SK-N-SH treated with all-trans-retinoic acid at 6 μM for 48 hours (cell line): ENCODE data around the gene HOXD8.

Experiments
- ATAC-seq: fragments of 200-7000 bp; cut with Tn5 transposase; 3 replicates; pipeline ENCODE4 v1.9.1; 2020; ENCODE audit warnings: mild to moderate bottlenecking, moderate library complexity
- ARNTL ChIP-seq: fragments of 450-650 bp; formaldehyde crosslinking; IDR thresholded peaks from 2 replicates; pipeline ENCODE4 v1.5.0; 2020; ENCODE audit warnings: low read depth, mild to moderate bottlenecking, moderate library complexity, borderline replicate concordance
- BACH2 ChIP-seq: fragments of 250-450 bp; sonication (Bioruptor Pico); IDR thresholded peaks from 2 replicates; pipeline ENCODE4 v1.9.0; 2021; ENCODE audit warnings: mild to moderate bottlenecking, borderline replicate concordance
- CSDC2 ChIP-seq: fragments of 250-450 bp; sonication (Bioruptor Pico); IDR thresholded peaks from 2 replicates; pipeline ENCODE4 v1.5.0; 2020; ENCODE audit warnings: mild to moderate bottlenecking, moderate library complexity
- ESRRG ChIP-seq: fragments of 250-450 bp; sonication (Bioruptor Pico); IDR thresholded peaks from 2 replicates; pipeline ENCODE4 v1.6.1; 2021; ENCODE audit warnings: mild to moderate bottlenecking
- GLIS3 ChIP-seq: fragments of 250-450 bp; sonication (Bioruptor Pico); IDR thresholded peaks from 2 replicates; pipeline ENCODE4 v1.5.0; 2020; ENCODE audit warnings: mild to moderate bottlenecking, moderate library complexity
- PPARA ChIP-seq: fragments of 250-450 bp; sonication (Bioruptor Pico); IDR thresholded peaks from 2 replicates; pipeline ENCODE4 v1.5.0; 2020; ENCODE audit warnings: mild to moderate bottlenecking, borderline replicate concordance
- RARB ChIP-seq: fragments of 250-450 bp; sonication (Bioruptor Pico); IDR thresholded peaks from 2 replicates; pipeline ENCODE4 v1.8.0; 2021; ENCODE audit warnings: mild to moderate bottlenecking, moderate library complexity
- SNAI2 ChIP-seq: fragments of 250-450 bp; sonication (Bioruptor Pico); IDR thresholded peaks from 2 replicates; pipeline ENCODE4 v1.5.0; 2020; ENCODE audit warnings: mild to moderate bottlenecking, moderate library complexity
- TCF4 ChIP-seq: fragments of 250-450 bp; sonication (Bioruptor Pico); IDR thresholded peaks from 2 replicates; pipeline ENCODE4 v1.8.0; 2021; ENCODE audit warnings: mild to moderate bottlenecking, moderate library complexity, borderline replicate concordance
- TOX ChIP-seq: fragments of 250-450 bp; sonication (Bioruptor Pico); IDR thresholded peaks from 2 replicates; pipeline ENCODE4 v1.8.0; 2021; ENCODE audit warnings: mild to moderate bottlenecking, moderate library complexity, borderline replicate concordance
- ZC3H10 ChIP-seq: fragments of 250-450 bp; sonication (Bioruptor Pico); IDR thresholded peaks from 2 replicates; pipeline ENCODE4 v1.5.1; 2021; ENCODE audit warnings: mild to moderate bottlenecking, moderate library complexity
- ZFP3 ChIP-seq: fragments of 250-450 bp; sonication (Bioruptor Pico); IDR thresholded peaks from 2 replicates; pipeline ENCODE4 v1.5.0; 2020; ENCODE audit warnings: mild to moderate bottlenecking, moderate library complexity
- ZFP30 ChIP-seq: fragments of 450-650 bp; formaldehyde crosslinking; IDR thresholded peaks from 2 replicates; pipeline ENCODE4 v1.5.0; 2022; ENCODE audit warnings: mild to moderate bottlenecking, moderate library complexity
- ZNF565 ChIP-seq: fragments of 450-650 bp; formaldehyde crosslinking; conservative IDR thresholded peaks from 2 replicates; pipeline ENCODE4 v1.5.0; 2020; ENCODE audit warnings: low read depth, mild to moderate bottlenecking, moderate library complexity
- ZNF70 ChIP-seq: fragments of 450-650 bp; formaldehyde crosslinking; IDR thresholded peaks from 2 replicates; pipeline ENCODE4 v1.5.0; 2020; ENCODE audit warnings: mild to moderate bottlenecking, moderate library complexity
- ZNF8 ChIP-seq: fragments of 450-650 bp; formaldehyde crosslinking; IDR thresholded peaks from 2 replicates; pipeline ENCODE4 v1.5.0; 2020; ENCODE audit warnings: mild to moderate bottlenecking, moderate library complexity
- TF ChIP-seq, protein P1 (sequence below): fragments of 250-450 bp; sonication (Bioruptor Pico); IDR thresholded peaks from 2 replicates; pipeline ENCODE4 v1.5.0; 2020; ENCODE audit warnings: mild to moderate bottlenecking, moderate library complexity
- TF ChIP-seq, protein P2 (sequence below): fragments of 250-450 bp; sonication (Bioruptor Pico); IDR thresholded peaks from 2 replicates; pipeline ENCODE4 v1.5.1; 2020; ENCODE audit warnings: low read depth, mild to moderate bottlenecking, moderate library complexity
- TF ChIP-seq, protein P3 (sequence below): fragments of 250-450 bp; sonication (Bioruptor Pico); IDR thresholded peaks from 2 replicates; pipeline ENCODE4 v1.5.1; 2021; ENCODE audit warnings: mild to moderate bottlenecking, moderate library complexity
- TF ChIP-seq, protein P4 (sequence below): fragments of 250-450 bp; sonication (Bioruptor Pico); IDR thresholded peaks from 2 replicates; pipeline ENCODE4 v1.8.0; 2021; ENCODE audit warnings: low read depth, mild to moderate bottlenecking, moderate library complexity, borderline replicate concordance
- TF ChIP-seq, protein P5 (sequence below): fragments of 250-450 bp; sonication (Bioruptor Pico); IDR thresholded peaks from 2 replicates; pipeline ENCODE4 v1.8.0; 2020; ENCODE audit warnings: mild to moderate bottlenecking, moderate library complexity, borderline replicate concordance

The HOXD8 gene

DNA sequence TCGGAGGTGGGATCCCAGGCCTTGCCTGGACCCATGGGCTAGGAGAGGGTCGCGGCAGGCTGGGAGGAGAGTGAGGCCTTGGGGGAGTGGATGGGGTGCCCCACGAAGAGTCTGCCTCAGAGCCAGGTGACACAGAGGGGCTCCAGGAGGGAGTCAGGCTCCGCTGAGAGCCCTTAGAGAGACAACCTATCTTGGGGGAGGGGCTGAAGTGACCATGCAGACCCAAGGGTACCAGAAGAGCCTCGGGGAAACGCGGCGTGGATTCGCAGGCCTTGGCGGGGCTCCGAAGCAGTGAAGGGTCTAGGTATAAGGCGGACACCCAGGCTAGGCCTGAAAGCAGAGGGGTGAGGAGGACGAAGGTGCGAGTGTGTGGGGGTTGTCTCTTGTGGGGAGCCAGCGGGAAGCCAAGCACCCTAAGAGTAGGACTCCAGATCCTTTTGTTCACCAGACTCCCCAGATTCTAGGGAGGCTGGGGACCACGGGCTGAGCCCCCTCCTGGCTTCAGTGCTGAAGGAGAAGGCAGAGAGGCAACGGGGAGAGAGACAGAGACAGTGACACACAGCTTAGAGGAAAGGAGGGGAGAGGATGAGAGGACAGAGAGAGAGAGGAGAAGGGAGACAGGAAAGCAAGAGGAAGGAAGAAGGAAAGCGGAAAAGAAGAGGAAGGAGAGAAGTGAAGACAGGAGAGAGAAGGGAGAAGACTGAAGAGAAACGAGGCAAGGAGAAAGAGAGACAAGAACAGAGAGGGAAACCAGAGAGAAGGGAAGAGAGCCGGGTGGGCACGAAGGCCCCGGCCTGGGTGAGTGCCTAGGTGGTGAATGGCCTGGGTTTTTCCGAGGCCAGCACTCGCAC is 23.6 kb upstream of the HOXD8 start:
- TF ChIP-seq RARB (CRISPR knock-in tag): no peak
- no peak for TF ChIP-seq TOX (CRISPR knock-in tag)
- TF ChIP-seq, protein P1, sequence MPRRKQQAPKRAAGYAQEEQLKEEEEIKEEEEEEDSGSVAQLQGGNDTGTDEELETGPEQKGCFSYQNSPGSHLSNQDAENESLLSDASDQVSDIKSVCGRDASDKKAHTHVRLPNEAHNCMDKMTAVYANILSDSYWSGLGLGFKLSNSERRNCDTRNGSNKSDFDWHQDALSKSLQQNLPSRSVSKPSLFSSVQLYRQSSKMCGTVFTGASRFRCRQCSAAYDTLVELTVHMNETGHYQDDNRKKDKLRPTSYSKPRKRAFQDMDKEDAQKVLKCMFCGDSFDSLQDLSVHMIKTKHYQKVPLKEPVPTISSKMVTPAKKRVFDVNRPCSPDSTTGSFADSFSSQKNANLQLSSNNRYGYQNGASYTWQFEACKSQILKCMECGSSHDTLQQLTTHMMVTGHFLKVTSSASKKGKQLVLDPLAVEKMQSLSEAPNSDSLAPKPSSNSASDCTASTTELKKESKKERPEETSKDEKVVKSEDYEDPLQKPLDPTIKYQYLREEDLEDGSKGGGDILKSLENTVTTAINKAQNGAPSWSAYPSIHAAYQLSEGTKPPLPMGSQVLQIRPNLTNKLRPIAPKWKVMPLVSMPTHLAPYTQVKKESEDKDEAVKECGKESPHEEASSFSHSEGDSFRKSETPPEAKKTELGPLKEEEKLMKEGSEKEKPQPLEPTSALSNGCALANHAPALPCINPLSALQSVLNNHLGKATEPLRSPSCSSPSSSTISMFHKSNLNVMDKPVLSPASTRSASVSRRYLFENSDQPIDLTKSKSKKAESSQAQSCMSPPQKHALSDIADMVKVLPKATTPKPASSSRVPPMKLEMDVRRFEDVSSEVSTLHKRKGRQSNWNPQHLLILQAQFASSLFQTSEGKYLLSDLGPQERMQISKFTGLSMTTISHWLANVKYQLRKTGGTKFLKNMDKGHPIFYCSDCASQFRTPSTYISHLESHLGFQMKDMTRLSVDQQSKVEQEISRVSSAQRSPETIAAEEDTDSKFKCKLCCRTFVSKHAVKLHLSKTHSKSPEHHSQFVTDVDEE (CRISPR knock-in tag): no peak
- TF ChIP-seq ZFP3 (CRISPR knock-in tag): no peak
- TF ChIP-seq ZFP30 (CRISPR knock-in tag): no peak
- TF ChIP-seq BACH2 (CRISPR knock-in tag): no peak
- TF ChIP-seq ESRRG (CRISPR knock-in tag): no peak
- TF ChIP-seq TCF4 (CRISPR knock-in tag): no peak
- TF ChIP-seq, protein P2, sequence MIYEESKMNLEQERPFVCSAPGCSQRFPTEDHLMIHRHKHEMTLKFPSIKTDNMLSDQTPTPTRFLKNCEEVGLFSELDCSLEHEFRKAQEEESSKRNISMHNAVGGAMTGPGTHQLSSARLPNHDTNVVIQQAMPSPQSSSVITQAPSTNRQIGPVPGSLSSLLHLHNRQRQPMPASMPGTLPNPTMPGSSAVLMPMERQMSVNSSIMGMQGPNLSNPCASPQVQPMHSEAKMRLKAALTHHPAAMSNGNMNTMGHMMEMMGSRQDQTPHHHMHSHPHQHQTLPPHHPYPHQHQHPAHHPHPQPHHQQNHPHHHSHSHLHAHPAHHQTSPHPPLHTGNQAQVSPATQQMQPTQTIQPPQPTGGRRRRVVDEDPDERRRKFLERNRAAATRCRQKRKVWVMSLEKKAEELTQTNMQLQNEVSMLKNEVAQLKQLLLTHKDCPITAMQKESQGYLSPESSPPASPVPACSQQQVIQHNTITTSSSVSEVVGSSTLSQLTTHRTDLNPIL (CRISPR knock-in tag): no peak
- TF ChIP-seq, protein P3, sequence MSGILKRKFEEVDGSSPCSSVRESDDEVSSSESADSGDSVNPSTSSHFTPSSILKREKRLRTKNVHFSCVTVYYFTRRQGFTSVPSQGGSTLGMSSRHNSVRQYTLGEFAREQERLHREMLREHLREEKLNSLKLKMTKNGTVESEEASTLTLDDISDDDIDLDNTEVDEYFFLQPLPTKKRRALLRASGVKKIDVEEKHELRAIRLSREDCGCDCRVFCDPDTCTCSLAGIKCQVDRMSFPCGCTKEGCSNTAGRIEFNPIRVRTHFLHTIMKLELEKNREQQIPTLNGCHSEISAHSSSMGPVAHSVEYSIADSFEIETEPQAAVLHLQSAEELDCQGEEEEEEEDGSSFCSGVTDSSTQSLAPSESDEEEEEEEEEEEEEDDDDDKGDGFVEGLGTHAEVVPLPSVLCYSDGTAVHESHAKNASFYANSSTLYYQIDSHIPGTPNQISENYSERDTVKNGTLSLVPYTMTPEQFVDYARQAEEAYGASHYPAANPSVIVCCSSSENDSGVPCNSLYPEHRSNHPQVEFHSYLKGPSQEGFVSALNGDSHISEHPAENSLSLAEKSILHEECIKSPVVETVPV (CRISPR knock-in tag): no peak
- TF ChIP-seq PPARA (CRISPR knock-in tag): no peak
- TF ChIP-seq, protein P4, sequence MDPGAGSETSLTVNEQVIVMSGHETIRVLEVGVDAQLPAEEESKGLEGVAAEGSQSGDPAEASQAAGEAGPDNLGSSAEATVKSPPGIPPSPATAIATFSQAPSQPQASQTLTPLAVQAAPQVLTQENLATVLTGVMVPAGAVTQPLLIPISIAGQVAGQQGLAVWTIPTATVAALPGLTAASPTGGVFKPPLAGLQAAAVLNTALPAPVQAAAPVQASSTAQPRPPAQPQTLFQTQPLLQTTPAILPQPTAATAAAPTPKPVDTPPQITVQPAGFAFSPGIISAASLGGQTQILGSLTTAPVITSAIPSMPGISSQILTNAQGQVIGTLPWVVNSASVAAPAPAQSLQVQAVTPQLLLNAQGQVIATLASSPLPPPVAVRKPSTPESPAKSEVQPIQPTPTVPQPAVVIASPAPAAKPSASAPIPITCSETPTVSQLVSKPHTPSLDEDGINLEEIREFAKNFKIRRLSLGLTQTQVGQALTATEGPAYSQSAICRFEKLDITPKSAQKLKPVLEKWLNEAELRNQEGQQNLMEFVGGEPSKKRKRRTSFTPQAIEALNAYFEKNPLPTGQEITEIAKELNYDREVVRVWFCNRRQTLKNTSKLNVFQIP (CRISPR knock-in tag): no peak
- TF ChIP-seq SNAI2: no peak
- TF ChIP-seq ZNF70 (CRISPR knock-in tag): no peak
- TF ChIP-seq, protein P5, sequence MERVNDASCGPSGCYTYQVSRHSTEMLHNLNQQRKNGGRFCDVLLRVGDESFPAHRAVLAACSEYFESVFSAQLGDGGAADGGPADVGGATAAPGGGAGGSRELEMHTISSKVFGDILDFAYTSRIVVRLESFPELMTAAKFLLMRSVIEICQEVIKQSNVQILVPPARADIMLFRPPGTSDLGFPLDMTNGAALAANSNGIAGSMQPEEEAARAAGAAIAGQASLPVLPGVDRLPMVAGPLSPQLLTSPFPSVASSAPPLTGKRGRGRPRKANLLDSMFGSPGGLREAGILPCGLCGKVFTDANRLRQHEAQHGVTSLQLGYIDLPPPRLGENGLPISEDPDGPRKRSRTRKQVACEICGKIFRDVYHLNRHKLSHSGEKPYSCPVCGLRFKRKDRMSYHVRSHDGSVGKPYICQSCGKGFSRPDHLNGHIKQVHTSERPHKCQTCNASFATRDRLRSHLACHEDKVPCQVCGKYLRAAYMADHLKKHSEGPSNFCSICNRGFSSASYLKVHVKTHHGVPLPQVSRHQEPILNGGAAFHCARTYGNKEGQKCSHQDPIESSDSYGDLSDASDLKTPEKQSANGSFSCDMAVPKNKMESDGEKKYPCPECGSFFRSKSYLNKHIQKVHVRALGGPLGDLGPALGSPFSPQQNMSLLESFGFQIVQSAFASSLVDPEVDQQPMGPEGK (CRISPR knock-in tag): no peak
- no peak for TF ChIP-seq ARNTL
- TF ChIP-seq ZNF8 (CRISPR knock-in tag): no peak
- TF ChIP-seq CSDC2 (CRISPR knock-in tag): no peak
- no peak for TF ChIP-seq ZC3H10
- TF ChIP-seq ZNF565 (CRISPR knock-in tag): no peak
- no peak; the same call in 2 of the 3 replicates for ATAC-seq

DNA sequence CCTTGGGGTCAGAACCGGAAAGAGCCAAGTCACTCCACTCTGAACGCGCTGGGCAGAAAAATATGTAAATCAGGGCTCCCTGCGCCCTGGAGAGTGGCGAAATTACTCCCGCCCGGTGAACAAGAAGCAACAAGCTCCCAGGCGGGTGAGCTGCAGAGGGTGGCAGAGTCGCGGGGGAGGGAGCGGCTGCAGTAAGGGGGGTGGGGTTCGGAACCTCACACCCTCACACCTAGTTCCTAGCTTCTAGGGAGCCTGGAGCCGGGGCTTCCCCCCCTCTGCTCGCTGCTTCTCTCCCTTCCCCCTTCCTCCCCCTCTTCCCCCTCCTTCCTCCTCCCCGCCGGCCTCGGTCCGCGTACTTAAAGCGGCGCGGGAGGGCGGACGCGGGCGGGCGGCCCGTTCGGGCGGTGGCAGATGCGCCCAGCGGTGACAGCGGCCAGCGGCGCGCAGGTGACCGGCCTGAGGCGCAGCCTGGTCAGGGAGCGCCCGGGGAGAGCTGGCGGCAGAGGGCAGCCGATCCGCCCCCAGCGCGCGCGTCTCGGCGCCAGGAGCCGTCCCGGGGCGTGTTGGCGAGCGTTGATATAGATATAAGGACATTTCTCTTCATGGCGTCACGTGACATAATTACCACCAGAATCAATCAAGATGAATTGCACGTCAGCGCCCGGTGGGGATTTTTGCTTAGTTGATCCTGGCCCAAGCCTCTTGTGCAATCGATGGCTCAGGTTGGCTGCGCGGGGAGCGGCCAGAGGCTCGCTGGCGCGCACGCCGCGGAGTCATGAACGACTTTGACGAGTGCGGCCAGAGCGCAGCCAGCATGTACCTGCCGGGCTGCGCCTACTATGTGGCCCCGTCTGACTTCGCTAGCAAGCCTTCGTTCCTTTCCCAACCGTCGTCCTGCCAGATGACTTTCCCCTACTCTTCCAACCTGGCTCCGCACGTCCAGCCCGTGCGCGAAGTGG is 22.6 kb upstream of the HOXD8 start, which contains the start of gene HOXD11:
TSS of gene HOXD11 (plus strand) at position 700 of the 959 bp plus-strand sequence. CDS start at position 776, 76 bp downstream.
- TF ChIP-seq, protein P5 (CRISPR knock-in tag): no peak
- TF ChIP-seq GLIS3 (CRISPR knock-in tag) (no peak), ZFP3 (CRISPR knock-in tag) (no peak), ARNTL (no peak), TOX (CRISPR knock-in tag) (no peak), CSDC2 (CRISPR knock-in tag) (no peak)
- TF ChIP-seq, protein P4 (CRISPR knock-in tag): no peak
- ATAC-seq: peak; percentile 8; the same call in 2 of the 3 replicates
